GM19043 (cell line): ENCODE measurements around the gene MXD1.

ENCODE experiments used
- ATAC-seq: cut with Tn5 transposase; IDR thresholded peaks from one replicate; pipeline ENCODE4 v1.9.1; 2021; ENCODE audit warnings: low read depth; ENCODE audit not compliant: unreplicated experiment

MXD1 gene

DNA sequence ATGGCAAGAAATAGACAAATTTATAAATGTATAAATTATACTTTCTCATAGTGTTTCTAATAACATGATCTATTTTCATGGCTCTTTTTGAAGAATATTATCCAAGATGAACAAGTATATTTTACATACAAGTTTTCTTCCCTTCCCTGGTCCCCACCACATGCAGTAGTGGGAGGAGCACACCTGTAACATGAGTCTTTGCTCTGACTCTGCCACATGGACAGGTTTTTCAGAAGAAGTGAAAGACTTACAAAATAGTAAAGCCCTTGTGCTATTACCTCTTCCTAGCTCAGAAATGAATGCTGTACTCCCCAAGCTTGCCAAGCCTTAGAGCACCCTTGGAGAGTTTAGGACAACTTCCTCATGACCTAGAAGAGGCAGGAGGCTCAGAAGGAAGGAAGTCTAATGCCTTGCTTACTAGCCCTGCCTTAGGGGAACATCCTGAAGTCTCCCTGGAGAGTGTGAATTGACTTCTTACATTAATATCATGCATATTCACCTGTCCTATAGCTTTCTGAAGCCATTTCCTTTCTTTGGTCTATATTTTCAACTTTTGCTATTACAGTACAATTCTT lies 18.4 kb downstream of the MXD1 start:
- no peak for ATAC-seq

DNA sequence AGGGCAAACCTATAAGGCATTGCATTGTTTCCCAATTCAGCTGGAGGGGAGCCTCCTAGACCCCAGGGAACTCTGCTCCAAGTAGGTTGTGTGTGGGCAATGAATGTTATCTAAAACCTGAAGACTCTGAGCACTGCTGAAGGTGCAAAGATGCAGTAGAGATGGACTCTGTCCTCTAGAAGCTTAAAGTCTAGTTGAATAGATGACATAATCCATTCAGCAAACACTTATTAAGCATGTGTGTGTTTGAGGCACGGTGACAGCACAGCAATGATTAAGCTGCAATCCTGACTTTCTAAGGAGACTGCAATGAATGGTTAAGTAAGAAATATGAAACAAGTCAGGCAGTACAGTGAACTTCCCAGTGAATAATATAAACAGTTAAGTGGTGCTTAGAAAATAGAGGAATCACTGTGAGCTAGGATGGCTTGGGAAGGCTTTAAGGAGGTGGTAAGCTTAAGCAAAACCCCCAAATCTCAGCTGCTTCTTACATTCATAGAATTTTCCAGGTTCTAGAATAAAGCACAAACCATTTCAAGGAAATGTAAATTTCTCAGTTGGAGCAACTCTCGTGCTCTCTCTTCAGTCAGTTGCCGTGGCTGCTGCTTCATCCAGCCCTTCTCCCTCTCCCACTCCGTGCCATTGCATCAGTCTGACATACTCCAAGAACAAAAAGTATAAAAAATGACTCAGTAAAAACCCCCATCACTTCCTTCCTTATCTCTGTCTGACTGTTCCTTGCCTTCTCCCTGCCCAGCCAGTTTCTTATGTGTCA lies 19.1 kb downstream of the MXD1 start:
- ATAC-seq: no peak

DNA sequence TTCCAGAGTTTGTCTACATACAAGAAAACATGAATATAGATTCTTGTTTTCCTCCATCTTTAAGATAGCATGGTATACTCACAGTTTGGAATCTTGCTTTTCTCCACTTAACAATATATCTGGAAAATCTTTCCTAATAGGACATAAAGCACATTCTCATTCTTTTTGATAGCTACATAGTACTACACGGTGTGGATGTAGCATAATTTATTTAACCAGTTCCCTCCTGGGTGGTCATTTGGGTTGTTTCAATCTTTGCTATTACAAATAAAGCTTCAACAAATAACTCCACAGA lies 19.7 kb downstream of the MXD1 start:
- no peak for ATAC-seq

DNA sequence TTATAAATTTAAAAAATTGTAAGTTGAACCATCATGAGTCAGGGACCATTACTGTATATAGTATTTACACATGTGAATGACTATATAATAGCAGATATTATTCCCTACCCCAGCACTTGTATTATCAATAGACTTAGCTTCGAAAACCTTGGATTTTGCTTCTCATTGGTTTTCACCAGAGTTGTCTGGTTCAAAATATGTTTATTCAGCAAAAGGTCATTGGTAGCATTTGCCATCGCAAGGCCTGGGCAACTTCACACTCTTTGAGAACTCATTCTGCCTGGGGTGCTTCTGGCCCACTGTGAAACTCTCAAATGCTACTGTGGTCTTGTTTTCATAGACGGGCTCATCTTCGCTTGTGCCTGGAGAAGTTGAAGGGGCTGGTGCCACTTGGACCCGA lies 20.1 kb downstream of the MXD1 start:
- ATAC-seq: no peak

DNA sequence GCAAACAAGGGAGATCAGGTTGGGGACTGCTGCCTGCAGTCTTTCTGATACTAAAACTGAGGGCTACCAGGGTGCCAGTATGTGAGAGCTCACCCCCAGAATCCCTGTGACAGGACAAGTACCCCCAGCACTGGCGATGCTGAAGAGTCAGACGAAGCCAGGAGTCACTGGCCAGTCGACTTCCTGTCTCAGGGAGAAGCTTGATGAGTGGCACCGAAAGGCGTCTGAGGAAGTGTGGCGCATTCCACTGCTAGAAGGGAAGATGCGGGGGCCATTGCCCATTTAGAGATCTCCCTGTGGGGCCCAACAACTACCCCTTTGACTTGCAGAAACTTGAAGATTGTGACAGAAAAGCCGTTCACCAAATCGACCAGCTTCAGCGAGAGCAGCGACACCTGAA lies 22.0 kb downstream of the MXD1 start:
- ATAC-seq: no peak

DNA sequence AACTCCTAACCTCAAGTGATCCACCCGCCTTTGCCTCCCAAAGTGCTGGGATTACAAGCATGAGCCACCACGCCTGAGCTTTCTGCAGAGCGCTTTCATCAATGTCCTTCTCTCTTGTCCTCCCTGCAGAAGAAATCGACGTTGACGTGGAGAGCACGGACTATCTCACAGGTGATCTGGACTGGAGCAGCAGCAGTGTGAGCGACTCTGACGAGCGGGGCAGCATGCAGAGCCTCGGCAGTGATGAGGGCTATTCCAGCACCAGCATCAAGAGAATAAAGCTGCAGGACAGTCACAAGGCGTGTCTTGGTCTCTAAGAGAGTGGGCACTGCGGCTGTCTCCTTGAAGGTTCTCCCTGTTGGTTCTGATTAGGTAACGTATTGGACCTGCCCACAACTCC lies 23.1 kb downstream of the MXD1 start:
- ATAC-seq: no peak

DNA sequence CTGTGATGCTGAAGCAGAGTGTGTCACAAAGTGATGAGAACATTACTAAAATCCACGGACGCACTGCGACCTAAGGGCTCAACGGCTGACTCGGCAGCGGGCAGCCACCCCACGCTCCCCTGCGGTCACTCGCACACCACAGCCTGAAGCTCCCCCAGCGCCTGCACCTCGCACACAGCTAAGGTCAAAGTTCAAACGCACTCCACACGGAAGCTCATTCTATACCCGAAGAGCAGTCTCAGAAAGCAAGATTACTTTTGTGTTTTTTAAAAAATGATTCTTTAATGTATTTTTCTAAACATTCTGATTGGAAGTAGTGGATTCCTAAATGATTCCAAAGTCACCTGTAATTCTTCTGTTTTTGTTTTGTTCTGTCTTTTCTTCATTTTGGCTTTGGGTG lies 24.8 kb downstream of the MXD1 start:
- no peak for ATAC-seq

DNA sequence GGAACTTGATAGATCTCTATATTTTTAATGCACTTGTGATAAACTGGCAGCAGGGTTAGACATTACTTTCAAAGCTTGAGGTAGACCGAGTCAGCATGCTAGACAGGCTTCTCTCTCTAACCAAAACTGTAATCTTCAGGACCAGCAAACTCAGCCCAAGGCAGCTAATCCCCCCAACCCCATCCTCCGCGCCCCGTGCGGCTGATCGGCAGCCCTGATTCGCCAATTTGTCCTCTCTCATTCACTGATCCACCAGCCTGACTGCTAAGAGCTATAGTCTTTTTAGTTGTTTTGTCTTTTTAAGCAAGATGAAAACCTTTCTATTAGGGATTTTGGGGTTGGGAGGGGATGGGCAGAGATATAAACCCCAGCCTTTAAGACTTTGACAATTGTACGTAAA lies 25.8 kb downstream of the MXD1 start:
- no peak for ATAC-seq

DNA sequence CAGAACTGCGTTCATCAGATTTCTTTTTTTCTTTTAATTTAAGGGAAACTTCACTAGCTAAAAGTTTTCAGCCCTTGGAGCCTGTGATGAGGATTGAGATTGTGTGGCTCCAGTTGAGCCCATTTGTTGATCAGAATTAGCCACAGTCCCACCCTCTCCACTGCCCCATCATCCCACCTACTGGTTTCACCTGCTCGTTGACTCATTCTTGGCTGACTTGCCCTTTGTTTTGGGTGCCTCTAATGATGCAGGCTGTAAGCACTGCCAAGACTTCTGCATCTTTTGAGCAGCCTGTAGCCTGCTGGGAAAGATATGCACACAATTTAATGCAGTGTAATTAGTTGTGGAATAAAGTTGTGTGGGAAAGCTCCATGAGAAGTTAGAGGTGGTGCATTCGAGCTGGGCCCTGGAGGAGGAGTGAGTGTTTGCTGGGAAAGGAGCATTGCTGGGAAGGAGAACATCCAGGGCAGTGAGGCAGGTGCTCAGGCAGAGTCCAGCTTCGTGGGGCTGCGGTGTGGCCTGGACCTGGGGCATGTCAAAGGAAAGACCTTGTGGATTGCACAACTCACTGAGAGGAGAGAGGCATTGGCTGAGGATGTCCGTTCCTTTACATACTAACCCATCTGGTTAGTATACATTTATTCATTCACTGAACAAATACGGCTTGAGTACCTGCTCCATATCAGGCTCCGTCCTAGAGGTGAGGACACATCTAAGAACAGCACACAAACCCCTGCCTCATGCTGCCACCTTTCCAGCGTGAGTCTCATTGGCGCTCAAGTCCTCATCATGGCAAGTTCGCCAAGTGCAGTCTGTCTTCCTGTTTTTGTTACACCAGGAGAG lies 28.3 kb downstream of the MXD1 start:
- ATAC-seq: no peak

DNA sequence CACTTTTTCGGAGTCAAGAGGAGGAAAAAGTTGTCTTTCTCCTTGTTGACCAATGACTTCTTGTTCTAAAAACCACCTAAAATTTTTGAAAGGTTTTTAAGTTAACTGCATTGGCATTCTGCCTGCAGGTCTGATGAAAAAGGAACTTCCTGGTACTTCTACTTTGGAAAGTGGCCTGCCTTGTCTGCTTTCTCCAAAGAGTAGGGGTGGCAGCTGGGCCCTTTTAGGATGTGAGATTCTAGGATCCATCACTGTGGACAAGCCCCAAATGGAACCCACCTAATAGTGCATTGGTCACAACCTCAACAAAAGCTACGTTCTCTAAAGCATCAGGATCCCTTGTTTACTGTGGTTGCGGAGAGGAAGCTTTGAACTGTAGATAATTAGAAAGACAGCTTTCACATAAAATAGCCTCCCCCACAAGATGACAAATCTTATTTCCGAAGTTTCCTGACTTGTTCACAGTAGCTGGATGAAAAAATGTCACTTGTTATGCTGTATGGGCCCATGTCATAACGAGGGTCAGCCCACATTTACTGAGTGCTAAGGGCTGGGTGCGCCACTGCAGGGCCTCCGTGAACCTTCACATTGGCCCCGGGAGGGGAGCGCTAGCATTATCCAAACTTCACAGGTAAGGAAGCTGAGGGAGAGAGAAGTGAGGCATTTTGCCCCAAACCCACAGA lies 29.1 kb downstream of the MXD1 start:
- ATAC-seq: no peak

DNA sequence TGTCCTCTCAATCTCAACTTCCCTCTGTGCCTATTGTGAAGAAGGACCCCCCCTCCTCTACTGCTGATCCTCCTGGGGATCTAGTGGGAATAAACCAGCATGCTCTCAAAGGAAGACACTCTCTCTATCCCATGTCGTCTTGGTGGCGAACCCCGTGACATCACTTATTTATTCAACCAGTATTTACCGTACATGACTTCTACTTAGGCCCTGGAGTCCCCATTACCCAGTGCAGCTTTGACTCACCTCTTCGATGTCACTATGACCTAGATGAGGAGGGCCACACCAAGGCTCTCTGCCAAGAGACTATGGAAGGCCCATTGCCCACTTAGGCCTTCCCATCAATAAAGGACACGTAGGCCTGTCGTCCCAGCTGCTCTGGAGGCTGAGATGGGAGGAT lies 29.8 kb downstream of the MXD1 start:
- ATAC-seq: no peak

DNA sequence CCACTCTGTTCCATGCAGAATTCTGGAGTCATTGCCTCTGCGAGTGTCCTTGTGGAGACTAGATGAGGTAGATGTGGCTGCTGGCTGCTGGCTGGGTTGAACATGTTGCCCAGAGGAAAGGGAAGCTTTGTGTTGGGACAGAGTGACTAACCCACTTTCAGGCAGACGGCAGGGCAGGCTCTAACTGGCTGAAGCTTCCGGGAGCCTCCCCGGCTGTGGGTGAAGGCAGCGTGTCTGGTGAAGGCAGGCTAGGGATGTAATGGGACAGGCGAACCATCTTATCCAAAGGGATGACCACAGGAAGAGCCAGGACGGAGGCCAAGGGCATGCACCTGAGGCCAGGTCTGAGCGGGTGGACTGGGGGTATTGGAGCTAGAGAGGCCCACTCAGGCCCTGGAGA lies 30.5 kb downstream of the MXD1 start:
- ATAC-seq: no peak

DNA sequence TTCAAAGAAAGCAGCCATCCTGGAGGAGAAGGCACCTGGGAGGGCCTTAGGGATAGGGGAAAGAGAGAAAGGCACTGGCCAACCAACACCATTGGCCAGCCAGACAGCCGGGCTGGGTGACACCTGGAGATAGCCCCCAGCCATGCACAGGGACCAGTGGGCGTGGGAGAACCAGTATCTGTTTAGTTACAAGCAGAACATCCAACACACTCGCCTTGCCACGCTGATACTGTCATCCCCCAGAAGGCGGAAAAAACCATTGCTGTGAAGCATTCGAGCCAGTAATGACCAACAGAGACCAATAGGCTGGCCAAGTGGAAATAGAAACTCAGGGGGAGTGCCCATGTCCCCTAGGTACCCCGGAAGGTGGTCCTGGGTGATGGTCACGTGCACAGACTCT lies 31.0 kb downstream of the MXD1 start:
- no peak for ATAC-seq

DNA sequence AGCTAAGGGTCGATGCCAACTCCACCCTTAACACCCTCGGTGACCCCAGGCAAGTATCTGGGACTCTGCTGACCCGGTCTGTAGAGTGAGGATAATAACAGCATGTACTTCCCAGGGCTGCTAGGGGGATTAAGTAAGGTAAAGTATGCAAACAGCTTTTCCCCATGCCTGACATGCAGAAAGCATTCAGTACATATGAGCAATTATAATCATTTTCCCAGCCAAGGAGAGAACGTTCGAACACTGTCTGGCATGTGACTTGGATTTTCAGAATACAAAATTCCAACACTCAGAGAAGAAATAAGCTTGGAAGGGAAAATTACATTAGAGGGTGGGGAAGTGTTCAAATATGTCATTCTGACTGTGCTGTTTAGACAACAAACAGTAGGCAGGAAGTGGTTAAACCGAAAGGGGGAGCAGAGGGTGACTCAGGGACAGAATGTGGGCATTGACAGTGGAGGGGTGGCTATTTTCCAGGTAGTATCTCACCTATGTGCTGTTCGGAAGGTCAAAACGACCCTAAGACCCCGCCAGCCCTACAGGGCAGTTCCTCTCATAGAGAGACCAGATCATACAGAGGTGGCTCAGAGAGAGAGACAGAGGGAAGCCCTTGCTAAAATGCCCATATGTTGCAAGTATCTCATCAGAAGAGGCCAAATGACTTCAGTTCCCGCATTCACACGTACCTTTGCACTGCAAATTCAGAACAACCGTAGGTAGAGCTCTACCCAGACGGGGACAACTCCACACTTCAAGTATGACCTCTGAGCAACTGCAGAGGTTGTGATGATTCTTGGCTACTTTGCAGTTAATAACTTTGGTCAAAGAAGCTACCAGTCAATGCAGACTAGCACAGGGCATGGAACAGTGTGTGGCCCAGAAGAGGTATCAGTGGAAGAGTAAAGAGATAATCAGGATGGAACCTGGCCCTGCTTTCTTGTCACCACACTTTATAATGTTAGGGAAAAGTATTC lies 31.7 kb downstream of the MXD1 start:
- peak; percentile 93 for ATAC-seq

DNA sequence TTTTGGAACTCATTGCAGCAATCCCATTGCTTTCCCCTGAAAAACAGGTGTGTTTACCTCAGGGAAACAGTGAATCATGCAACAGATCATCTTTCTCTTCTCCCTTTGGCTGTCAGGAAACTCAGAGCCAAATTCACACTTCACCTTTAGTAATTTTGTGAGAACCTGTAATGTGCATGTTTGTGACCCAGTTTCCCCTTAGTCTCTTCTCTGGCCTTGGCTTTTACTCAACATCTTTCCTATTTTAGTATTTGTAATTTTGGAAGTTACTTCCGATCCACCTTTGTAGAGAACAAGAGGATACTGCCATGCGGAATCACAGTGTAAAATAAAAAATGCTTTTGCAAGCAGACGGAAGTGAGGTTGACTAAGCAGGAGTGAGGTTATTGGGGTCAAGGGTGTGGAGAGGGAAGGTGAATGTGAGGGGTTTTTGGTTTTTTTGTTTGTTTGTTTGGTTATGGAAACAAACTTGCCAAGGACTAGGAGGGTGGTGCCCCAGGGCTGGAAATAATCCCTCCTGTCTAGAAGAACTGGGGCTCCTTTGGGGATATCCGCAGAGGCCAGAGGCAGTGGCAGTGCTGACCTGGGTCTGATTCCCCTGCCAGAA lies 32.5 kb downstream of the MXD1 start:
- ATAC-seq: no peak

DNA sequence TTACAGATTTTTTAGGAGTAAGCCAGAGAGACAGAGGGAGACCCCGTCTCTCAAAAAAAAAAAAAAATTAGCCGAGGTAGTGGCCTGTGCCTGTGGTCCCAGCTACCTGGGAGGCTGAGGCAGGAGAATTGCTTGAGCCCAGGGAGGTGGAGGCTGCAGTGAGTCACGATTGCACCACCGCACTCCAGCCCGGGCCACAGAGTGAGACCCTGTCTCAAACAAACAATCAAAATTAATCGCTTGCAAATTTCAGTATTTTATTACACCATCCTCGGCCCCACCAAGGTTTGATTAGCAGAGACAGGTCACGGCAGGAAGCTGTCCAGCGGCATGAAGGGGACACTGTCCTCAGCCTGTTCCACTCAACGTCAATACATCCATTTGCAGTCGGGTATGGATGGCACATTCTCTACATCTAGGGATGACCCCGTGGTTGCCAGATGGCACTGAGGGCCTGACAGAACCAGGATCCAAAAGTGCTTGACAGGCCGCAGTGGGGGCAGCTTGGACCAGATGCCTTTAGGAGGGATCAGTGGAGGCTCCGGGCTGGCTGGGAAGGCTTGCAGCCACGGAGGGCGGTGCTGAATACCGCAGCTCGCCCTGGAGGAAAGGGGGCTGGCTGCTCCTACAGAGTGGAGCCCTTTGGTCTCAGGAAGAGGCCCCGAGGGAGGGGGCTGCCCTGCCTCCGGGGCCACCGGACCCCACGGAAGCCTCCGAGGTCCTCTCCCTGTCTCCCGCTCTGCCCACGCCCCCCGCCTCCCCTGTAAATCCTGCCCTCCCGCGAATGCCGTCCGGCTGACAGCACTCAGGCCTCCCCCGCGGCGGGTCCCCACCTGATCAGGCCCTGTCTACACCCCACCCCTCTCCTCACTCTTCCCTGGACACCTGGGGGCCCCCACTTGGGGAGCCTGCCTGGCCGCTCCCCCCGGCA lies 33.4 kb downstream of the MXD1 start:
- ATAC-seq: no peak

DNA sequence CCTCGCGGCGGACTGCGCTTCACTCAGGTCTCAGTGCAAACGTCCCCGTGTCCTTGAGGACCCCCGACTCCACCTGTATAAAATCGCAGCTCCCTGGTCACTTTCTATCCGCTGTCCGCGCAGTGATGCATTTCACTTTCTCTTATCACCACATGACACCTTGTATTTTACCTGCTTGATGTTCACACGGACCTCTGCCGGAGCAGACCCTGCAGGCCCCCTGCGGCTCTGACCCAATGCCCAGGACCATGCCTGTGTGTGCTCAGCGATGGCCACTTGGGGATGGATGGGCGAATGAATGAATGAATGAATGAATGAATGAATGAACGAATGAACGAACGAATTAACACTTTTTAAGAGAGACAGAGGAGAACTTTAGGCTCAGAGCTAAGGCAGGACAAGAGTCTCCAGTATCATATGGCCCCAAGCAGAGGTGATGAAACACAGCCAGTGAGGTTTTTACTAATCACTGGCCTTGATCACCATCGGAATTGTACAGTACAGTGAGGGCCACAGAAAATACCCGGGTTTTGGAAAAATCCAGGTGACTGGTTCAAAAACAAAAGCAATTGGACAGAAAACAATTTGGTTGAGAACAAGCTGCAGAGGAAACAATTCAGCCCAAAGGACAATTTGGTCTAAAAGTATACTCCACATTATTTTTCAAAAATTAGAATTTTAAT lies 34.2 kb downstream of the MXD1 start:
- ATAC-seq: no peak

DNA sequence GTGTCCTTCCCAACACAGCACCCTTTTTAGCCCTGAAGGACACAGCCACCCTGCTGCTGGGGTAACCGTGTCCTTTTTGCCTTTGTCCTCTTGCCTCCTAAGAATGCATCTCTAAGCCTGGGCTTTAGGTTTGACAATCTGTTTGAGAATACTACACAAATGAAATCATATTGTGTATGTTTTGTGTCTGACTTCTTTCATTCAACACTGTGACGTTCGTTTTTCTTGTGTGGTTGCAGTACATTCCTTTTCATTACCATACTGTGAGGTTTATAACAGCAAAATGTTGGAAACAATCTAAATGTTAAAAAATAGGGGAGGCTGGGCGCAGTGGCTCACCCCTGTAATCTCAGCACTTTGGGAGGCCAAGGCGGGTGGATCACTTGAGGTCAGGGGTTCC lies 35.3 kb downstream of the MXD1 start:
- no peak for ATAC-seq
